Endothelial cell of umbilical vein (primary cell): ENCODE measurements around the gene USH2A. TPM values are rescaled to one million over a fixed set of nuclear protein-coding genes. Genes with fewer than 3 reads are reported as not detected.

Experiments
- BruUV-seq: library from RNA; stranded (reverse); fragments of 400-500 nt; replicated peaks from 2 replicates; lab custom pipeline; 2021; lab: Mats Ljungman, UMichigan
- CTCF ChIA-PET: fragments of 300-600, 350-600 bp; sonication (Branson Sonifier 250); formaldehyde crosslinking; loops from one replicate; lab custom pipeline; 2021; ENCODE audit warnings: antibody characterized with exemption, inconsistent platforms; lab: Charles Lee
- POLR2A ChIA-PET: fragments of 300-600, 350-600 bp; sonication (Branson Sonifier 250); formaldehyde crosslinking; loops from one replicate; lab custom pipeline; 2021; ENCODE audit warnings: antibody characterized with exemption, inconsistent platforms; lab: Charles Lee
- DNase-seq: peaks from one replicate; pipeline ENCODE4 v3.0.0-alpha.2; 2011; ENCODE audit warnings: low read depth, low spot score
- FAIRE-seq: peaks from 2 replicates; lab custom pipeline; 2011; peaks lifted over from hg19 to GRCh38; lab: Jason Lieb, UNC
- H2AFZ ChIP-seq: 2 replicates; pipeline ENCODE4 v1.6.0; 2012; ENCODE audit warnings: low read depth, low read length, control low read depth, inconsistent platforms
- H3K27ac ChIP-seq: 2 replicates; pipeline ENCODE4 v1.5.1; 2011; ENCODE audit warnings: low read depth, mild to moderate bottlenecking, control low read depth, low read length, moderate library complexity; ENCODE audit not compliant: insufficient read depth
- H3K27me3 ChIP-seq, 2 experiments: 2 replicates each; pipeline versions ENCODE4 v1.6.0 to v1.6.1; 2011; ENCODE audit warnings: low read length in 2 of 2, mixed read lengths in 1 of 2; ENCODE audit not compliant: control insufficient read depth in 2 of 2, insufficient read depth in 2 of 2
- H3K36me3 ChIP-seq, 2 experiments: 2 replicates in 1 of 2; 3 replicates in 1 of 2; pipeline ENCODE4 v1.5.1; 2011; ENCODE audit warnings: low read length in 2 of 2, mild to moderate bottlenecking in 1 of 2, moderate library complexity in 1 of 2; ENCODE audit not compliant: control insufficient read depth in 2 of 2, insufficient read depth in 2 of 2; ENCODE audit errors: extremely low read depth in 1 of 2
- H3K4me1 ChIP-seq: 3 replicates; pipeline ENCODE4 v1.5.1; 2011; ENCODE audit warnings: mild to moderate bottlenecking, low read length; ENCODE audit not compliant: control insufficient read depth, insufficient read depth; ENCODE audit errors: extremely low read depth
- H3K4me2 ChIP-seq: 2 replicates; pipeline ENCODE4 v1.6.1; 2011; ENCODE audit warnings: low read length, control low read depth, mixed read lengths; ENCODE audit not compliant: insufficient read depth
- H3K4me3 ChIP-seq, 3 experiments: fragments of 200-600 bp in 1 of 3; sonication (generic), shearing (Covaris generic) in 1 of 3; replicated peaks in 1 of 3; 2 replicates each; pipeline ENCODE4 v1.5.1; 2011 to 2016; ENCODE audit warnings: control low read depth in 3 of 3, low read length in 3 of 3, mild to moderate bottlenecking in 2 of 3, inconsistent platforms in 1 of 3, low read depth in 1 of 3, moderate library complexity in 1 of 3; ENCODE audit not compliant: insufficient read depth in 1 of 3
- H3K79me2 ChIP-seq: 2 replicates; pipeline ENCODE4 v1.6.0; 2012; ENCODE audit warnings: low read length, inconsistent platforms; ENCODE audit not compliant: control insufficient read depth, insufficient read depth
- H3K9ac ChIP-seq: replicated peaks from 2 replicates; pipeline ENCODE3; 2011; ENCODE audit warnings: low read length, control low read depth; ENCODE audit not compliant: insufficient read depth; ENCODE audit errors: extremely low read depth
- H3K9me1 ChIP-seq: replicated peaks from 3 replicates; pipeline ENCODE4 v1.6.0; 2011; ENCODE audit warnings: mild to moderate bottlenecking, low read length; ENCODE audit not compliant: control insufficient read depth, insufficient read depth; ENCODE audit errors: extremely low read depth
- H3K9me3 ChIP-seq: replicated peaks from 2 replicates; pipeline ENCODE4 v1.5.1; 2012; ENCODE audit warnings: low read length, inconsistent platforms; ENCODE audit not compliant: control insufficient read depth, insufficient read depth
- H4K20me1 ChIP-seq: replicated peaks from 2 replicates; pipeline ENCODE3; 2011; ENCODE audit warnings: mild to moderate bottlenecking, low read length; ENCODE audit not compliant: control insufficient read depth, insufficient read depth; ENCODE audit errors: extremely low read depth
- EZH2 ChIP-seq: IDR thresholded peaks from 2 replicates; pipeline ENCODE4 v1.6.1; 2012; ENCODE audit warnings: borderline replicate concordance, low read depth, mild to moderate bottlenecking, moderate library complexity, low read length, inconsistent platforms; ENCODE audit not compliant: severe bottlenecking
- FOS ChIP-seq: IDR thresholded peaks from 2 replicates; pipeline ENCODE4 v1.6.1; 2011; ENCODE audit warnings: mild to moderate bottlenecking, low read length, moderate library complexity, borderline replicate concordance; ENCODE audit not compliant: insufficient read depth
- GATA2 ChIP-seq: IDR thresholded peaks from 2 replicates; pipeline ENCODE4 v1.7.0; 2011; ENCODE audit warnings: low read depth, mild to moderate bottlenecking, moderate library complexity, mixed read lengths, low read length; ENCODE audit not compliant: insufficient read length, insufficient read depth
- JUN ChIP-seq: IDR thresholded peaks from 2 replicates; pipeline ENCODE4 v1.6.1; 2011; ENCODE audit warnings: borderline replicate concordance, low read depth; ENCODE audit not compliant: insufficient read length, insufficient read depth
- MYC ChIP-seq: IDR thresholded peaks from one replicate; pipeline ENCODE4 v1.6.1; 2011; ENCODE audit warnings: mild to moderate bottlenecking, low read depth, low read length
- POLR2A ChIP-seq: IDR thresholded peaks from 2 replicates; pipeline ENCODE4 v1.6.1; 2012; ENCODE audit warnings: low read depth, mild to moderate bottlenecking, control low read depth, low read length
- POLR2AphosphoS5 ChIP-seq: IDR thresholded peaks from 2 replicates; pipeline ENCODE4 v1.6.1; 2012; ENCODE audit warnings: low read depth, mild to moderate bottlenecking, control low read depth, low read length, moderate library complexity; ENCODE audit not compliant: insufficient read depth
- dilution Hi-C: fragments of 300-500 bp; cut with MboI; formaldehyde crosslinking; loops from one replicate; pipeline ENCODE4 v1.15.0; 2019; ENCODE audit warnings: low sequenced_read_pairs; ENCODE audit not compliant: extremely low pct_ligation_motif_present
- intact Hi-C: fragments of 100-400 bp; cut with micrococcal nuclease; formaldehyde crosslinking; loops from one replicate; pipeline ENCODE4 v1.10.0; 2022
- polyA plus RNA-seq, 4 experiments: library from polyadenylated mRNA; depleted of rRNA in 3 of 4; stranded (reverse) in 3 of 4; unstranded in 1 of 4; fragments of >200 nt; gene quantifications; 2 replicates each; pipeline versions ENCODE4 v1.2.1 to v1.2.3, GENCODE V29; 2011 to 2012; ENCODE audit warnings: missing spikeins in 1 of 4
- total RNA-seq: library from RNA; stranded (reverse); gene quantifications from 2 replicates; pipeline ENCODE4 v1.2.3, GENCODE V29; 2021
- TF ChIP-seq, protein P1 (sequence below): IDR thresholded peaks from 2 replicates; pipeline ENCODE4 v1.6.1; 2011; ENCODE audit not compliant: insufficient read depth, insufficient read length
- TF ChIP-seq, protein P2 (sequence below), 2 donors: IDR thresholded peaks; 1 replicate in 1 of 2; 2 replicates in 1 of 2; pipeline ENCODE4 v1.5.1; 2011; ENCODE audit warnings: low read length in 2 of 2, mild to moderate bottlenecking in 2 of 2, moderate library complexity in 2 of 2, control low read depth in 1 of 2, inconsistent platforms in 1 of 2, low read depth in 1 of 2; ENCODE audit not compliant: insufficient read depth in 1 of 2; ENCODE audit errors: extremely low read depth in 1 of 2

The USH2A gene
- total and polyA plus RNA-seq, 2 donors (not counting 3 experiments of a cell fraction or from before 2014, with no cell fraction given) = not detected

DNA sequence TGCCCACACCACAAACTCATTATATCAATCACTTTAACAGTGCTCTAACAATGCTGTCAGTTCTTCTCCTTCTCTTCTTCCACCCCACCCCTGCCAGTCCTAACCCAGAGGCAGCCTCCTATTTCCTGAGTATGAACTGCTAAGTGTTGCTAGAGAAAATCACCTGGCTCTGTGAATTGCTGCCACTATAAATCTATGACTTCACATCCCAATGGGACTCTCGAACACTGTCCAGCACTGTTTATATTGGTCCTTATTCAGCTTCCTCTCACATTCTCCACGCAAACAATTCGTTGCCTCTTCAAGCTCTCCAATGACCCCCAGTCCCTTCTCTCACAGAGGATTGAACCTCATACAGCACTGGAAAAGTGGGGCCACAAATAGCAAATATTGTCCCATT, 27.0 kb upstream of the USH2A start:
- DNase-seq (no peak), FAIRE-seq (no peak)
- Histone ChIP-seq H3K27me3 (no peaks in the 10 kb centered on the region), H3K4me1 (no peaks in the 10 kb centered on the region), H3K79me2 (no peaks in the 10 kb centered on the region), H3K27ac (no peak overlapping the region), H3K4me3 (no peak overlapping the region), H3K9me3 (no peaks in the 10 kb centered on the region), H3K9me1 (no peaks in the 10 kb centered on the region), H3K9ac (no peak overlapping the region), H3K36me3 (no peaks in the 10 kb centered on the region), H2AFZ (no peak overlapping the region), H4K20me1 (no peaks in the 10 kb centered on the region), H3K4me2 (no peak overlapping the region)
- intact Hi-C loops = no loop called here
- ChIA-PET CTCF (no interaction called here), POLR2A (no interaction called here)
- TF ChIP-seq, protein P1, sequence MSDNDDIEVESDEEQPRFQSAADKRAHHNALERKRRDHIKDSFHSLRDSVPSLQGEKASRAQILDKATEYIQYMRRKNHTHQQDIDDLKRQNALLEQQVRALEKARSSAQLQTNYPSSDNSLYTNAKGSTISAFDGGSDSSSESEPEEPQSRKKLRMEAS = no peak
- no peak for TF ChIP-seq FOS
- TF ChIP-seq, protein P2, sequence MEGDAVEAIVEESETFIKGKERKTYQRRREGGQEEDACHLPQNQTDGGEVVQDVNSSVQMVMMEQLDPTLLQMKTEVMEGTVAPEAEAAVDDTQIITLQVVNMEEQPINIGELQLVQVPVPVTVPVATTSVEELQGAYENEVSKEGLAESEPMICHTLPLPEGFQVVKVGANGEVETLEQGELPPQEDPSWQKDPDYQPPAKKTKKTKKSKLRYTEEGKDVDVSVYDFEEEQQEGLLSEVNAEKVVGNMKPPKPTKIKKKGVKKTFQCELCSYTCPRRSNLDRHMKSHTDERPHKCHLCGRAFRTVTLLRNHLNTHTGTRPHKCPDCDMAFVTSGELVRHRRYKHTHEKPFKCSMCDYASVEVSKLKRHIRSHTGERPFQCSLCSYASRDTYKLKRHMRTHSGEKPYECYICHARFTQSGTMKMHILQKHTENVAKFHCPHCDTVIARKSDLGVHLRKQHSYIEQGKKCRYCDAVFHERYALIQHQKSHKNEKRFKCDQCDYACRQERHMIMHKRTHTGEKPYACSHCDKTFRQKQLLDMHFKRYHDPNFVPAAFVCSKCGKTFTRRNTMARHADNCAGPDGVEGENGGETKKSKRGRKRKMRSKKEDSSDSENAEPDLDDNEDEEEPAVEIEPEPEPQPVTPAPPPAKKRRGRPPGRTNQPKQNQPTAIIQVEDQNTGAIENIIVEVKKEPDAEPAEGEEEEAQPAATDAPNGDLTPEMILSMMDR (IDR thresholded peaks at IDR 0.05; ENCODE audit: extremely low read depth in 1 of 2, insufficient read depth in 1 of 2, low read depth in 1 of 2, low read length in 2 of 2) = no peak
- TF ChIP-seq POLR2A = no peak
- no TSS peak for BruUV-seq
- dilution Hi-C loops = no loop called here

DNA sequence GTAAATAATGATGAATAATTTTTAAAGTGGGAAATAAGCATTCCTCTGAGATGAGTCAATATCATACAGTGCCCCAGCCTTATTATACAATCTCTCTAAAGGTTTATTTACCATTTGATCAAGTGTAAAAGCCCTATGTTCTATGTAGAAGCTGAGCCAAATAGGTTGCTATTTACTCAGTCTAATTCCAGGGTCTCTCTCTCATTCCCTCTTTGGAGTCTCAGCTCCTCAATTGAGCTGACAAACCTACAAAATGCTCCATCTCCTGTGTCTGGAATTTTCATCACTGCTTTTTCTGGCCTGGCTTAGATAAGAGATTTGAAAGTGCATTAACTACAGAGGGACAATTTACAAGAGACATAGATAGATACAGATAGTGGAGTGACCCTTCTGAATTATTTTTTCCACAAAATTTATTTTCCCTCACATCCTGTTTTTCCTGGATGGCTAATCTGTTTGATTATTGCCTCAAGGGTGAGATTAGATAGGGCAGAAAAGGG, 24.8 kb upstream of the USH2A start:
- dilution Hi-C loops = no loop called here
- POLR2A ChIA-PET = no interaction called here
- FAIRE-seq (no peak), DNase-seq (no peak)
- no peaks in the 10 kb centered on the region for H3K9me1 ChIP-seq
- no TSS peak for BruUV-seq
- H2AFZ ChIP-seq = no peak overlapping the region
- no peak overlapping the region for H3K27ac ChIP-seq
- H4K20me1 ChIP-seq = no peaks in the 10 kb centered on the region
- intact Hi-C loops = no loop called here
- H3K4me2 ChIP-seq = no peak overlapping the region
- no peaks in the 10 kb centered on the region for H3K36me3 ChIP-seq
- H3K27me3 ChIP-seq = no peaks in the 10 kb centered on the region
- H3K9ac ChIP-seq = no peak overlapping the region
- no peak overlapping the region for H3K4me3 ChIP-seq
- H3K4me1 ChIP-seq = no peaks in the 10 kb centered on the region
- no peaks in the 10 kb centered on the region for H3K9me3 ChIP-seq
- TF ChIP-seq GATA2 (no peak), MYC (no peak), EZH2 (no peak), FOS (no peak), POLR2A (no peak), JUN (no peak), POLR2AphosphoS5 (no peak)
- TF ChIP-seq, protein P2 (IDR thresholded peaks at IDR 0.05; ENCODE audit: extremely low read depth in 1 of 2, insufficient read depth in 1 of 2, low read depth in 1 of 2, low read length in 2 of 2) = no peak
- TF ChIP-seq, protein P1 = no peak
- CTCF ChIA-PET = no interaction called here
- no peaks in the 10 kb centered on the region for H3K79me2 ChIP-seq
